GM18505 (cell line): ENCODE results near the gene ZNF2.

Source experiments
- ATAC-seq: cut with Tn5 transposase; IDR thresholded peaks from one replicate; pipeline ENCODE4 v1.9.1; 2021; ENCODE audit not compliant: unreplicated experiment
- POLR2A ChIP-seq: IDR thresholded peaks from 4 replicates; pipeline ENCODE4 v1.6.1; 2011; ENCODE audit warnings: borderline replicate concordance; ENCODE audit not compliant: insufficient read depth, insufficient read length; ENCODE audit errors: extremely low read depth

Gene ZNF2

DNA sequence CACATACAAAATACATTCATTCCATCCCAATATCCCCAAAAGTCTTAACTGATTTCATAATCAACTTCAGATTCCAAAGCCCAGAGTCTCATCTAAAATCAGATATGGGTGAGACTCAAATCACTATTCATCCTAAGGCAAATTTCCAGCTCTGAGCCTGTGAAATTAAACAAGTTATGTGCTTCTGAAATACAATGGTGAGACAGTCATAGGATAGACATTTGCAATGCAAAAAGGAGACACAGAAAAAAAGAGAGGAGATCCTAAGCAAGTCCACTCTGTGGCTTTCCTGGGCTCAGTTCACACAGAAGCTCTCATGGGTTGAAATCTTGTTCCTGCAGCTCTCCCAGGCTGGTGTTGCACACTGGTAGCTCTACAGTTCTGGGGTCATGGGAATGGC, 60.0 kb downstream of the ZNF2 start:
- no peak for ATAC-seq
- no peak for TF ChIP-seq POLR2A

DNA sequence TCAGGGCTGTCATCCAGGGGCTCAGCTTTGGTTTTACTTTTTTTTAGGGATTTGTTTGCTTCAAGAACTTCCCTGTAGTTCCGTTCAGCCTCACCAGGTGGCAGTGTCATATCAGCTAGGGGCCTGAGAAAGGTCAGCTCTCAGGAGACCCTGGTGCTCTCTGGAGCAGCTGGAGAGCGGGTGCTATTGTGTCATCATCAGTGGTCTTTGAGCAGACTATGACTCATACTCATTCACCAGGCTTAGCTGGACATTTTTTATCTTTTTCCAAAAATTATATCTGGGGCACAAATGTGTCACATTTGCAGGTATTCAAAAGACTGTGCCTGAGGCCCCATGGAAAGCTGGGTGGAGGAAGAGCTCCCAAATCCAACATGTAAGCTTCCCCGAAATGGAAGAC, 66.1 kb downstream of the ZNF2 start:
- TF ChIP-seq POLR2A: no peak
- ATAC-seq: no peak

DNA sequence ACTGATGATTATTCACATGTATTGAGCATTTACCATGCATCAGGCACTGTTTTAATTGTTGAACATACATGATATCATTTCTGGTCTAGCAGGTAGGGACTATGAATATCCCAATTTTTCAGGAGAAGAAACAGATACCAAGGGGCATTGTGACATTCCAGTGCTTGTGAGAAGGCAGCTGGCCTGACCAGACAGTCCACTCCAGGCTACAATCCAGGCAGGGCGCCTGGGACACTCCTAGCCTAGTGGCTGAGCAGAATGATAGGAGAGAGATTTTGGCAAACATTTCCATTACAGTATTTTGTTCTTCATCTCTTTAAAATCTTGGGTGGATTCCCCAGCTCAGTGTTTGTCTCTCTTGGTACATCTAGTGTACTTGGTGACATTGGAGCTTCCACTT, 66.6 kb downstream of the ZNF2 start:
- ATAC-seq: no peak
- no peak for TF ChIP-seq POLR2A
